Peyer's patch (tissue), 4 donors: ENCODE measurements around the gene MLST8. TPM values are rescaled to one million over a fixed set of nuclear protein-coding genes. Genes with fewer than 3 reads are reported as not detected.

Experiments
- DNase-seq, 3 donors: peaks; one replicate each; pipeline ENCODE4 v3.0.0-alpha.2; 2017 to 2019
- H3K27ac ChIP-seq, 4 donors: fragments of 200-600 bp; sonication (generic); one replicate each; pipeline ENCODE4 v1.5.1; 2016 to 2019
- H3K27me3 ChIP-seq, 2 donors: fragments of 200-600 bp; sonication (generic); one replicate each; pipeline ENCODE4 v1.5.1; 2019
- H3K36me3 ChIP-seq, 3 donors: fragments of 200-600 bp; sonication (generic); one replicate each; pipeline ENCODE4 v1.5.1; 2016 to 2019
- H3K4me1 ChIP-seq, 4 donors: fragments of 200-600 bp; sonication (generic); one replicate each; pipeline ENCODE4 v1.5.1; 2016 to 2019
- H3K4me3 ChIP-seq, 4 donors: fragments of 200-600 bp; sonication (generic); 1 replicate in 3 of 4; 2 replicates in 1 of 4; pipeline ENCODE4 v1.5.1; 2016 to 2019; ENCODE audit warnings: mild to moderate bottlenecking in 1 of 4
- H3K9me3 ChIP-seq, 4 donors: fragments of 200-600 bp; sonication (generic); one replicate each; pipeline ENCODE4 v1.5.1; 2016 to 2019; ENCODE audit warnings: mild to moderate bottlenecking in 1 of 4
- CTCF ChIP-seq, 6 experiments: fragments of 450-650 bp in 4 of 6; fragments of 200-600 bp in 2 of 6; sonication (generic) in 1 of 6; IDR thresholded peaks; one replicate each; pipeline ENCODE4 v1.5.1; 2017 to 2019; ENCODE audit warnings: antibody characterized with exemption in 6 of 6, mild to moderate bottlenecking in 3 of 6, moderate library complexity in 1 of 6
- POLR2A ChIP-seq, 2 donors: fragments of 450-650 bp; IDR thresholded peaks; one replicate each; pipeline ENCODE4 v1.5.1; 2017; ENCODE audit warnings: antibody characterized with exemption in 2 of 2, mild to moderate bottlenecking in 2 of 2, moderate library complexity in 2 of 2
- total RNA-seq, 4 donors: library from RNA; depleted of rRNA; stranded (reverse); fragments of >200 nt; gene quantifications; one replicate each; pipeline ENCODE4 v1.1.0, GENCODE V29; 2016

MLST8 gene
- total RNA-seq, 4 donors from 2014 or later = 45.7 to 95.7 (median 69.4) TPM

DNA sequence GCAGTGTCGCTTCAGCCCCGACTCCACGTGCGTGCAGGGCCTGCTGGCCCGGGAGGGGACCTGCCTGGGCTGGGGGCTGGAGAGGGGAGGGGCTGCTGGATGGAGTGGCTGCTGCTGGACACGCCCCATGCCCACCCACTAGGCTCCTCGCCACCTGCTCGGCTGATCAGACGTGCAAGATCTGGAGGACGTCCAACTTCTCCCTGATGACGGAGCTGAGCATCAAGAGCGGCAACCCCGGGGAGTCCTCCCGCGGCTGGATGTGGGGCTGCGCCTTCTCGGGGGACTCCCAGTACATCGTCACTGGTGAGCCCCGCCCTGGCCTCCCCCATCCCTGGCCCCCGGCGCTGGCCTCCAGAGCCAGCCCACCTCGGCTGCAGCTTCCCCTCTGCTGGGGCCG is 3.1 kb downstream of the MLST8 start:
- Histone ChIP-seq H3K4me3 (no peak overlapping the region), H3K27me3 (no peaks in the 10 kb centered on the region), H3K27ac (no peak overlapping the region), H3K36me3 (peaks cover 0 to 36% (median 0%) of the 10 kb centered on the region in 3 donors), H3K9me3 (no peaks in the 10 kb centered on the region), H3K4me1 (peaks cover 0 to 30% (median 6%) of the 10 kb centered on the region in 4 donors)
- no peak for TF ChIP-seq CTCF (IDR thresholded peaks at IDR 0.05)
- TF ChIP-seq POLR2A (IDR thresholded peaks at IDR 0.05) = no peak
- no peak for DNase-seq

GRCh38 chr16:2208772-2209171 is 3.5 kb downstream of the MLST8 start:
- H3K36me3 ChIP-seq = peaks cover 0 to 36% (median 0%) of the 10 kb centered on the region in 3 donors
- DNase-seq = no peak
- no peak overlapping the region for H3K4me3 ChIP-seq

DNA sequence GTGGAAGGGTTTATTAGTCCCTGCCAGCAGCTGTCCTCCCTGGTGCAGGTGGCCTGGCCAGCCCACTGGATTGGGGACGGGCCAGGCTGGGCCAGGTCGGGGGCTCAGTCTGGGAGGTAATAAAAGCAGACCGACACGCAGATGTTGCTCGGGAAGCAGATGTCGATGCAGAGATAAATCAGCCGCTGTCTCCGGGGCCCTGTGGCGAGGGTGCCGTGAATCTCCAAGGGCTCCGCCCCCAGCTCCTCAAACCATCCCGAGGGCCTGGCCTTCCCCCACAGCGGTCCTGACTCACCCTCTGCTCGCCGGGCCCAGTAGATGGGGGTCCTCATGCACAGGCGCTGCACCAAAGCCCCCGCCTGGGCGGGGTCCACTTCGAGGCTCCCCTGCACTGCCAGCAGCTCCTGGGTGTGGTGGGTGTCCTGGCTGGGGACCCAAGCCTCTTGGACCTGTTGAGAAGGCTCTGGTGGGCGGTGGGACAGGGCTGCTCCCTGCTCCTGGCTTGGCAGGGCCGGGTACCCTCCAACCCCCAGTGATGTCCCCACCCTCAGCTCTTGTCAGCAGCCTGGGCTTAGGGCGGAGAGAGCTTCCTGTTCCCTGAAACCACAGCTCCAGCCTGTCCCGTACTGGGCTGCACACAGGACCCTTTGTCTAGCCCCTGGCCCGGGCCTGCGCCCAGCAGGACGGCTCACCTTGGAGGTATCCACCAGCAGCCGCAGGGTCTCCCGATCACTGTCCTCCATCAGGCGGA is 4.2 kb downstream of the MLST8 start:
- H3K36me3 ChIP-seq = peaks cover 0 to 36% (median 0%) of the 10 kb centered on the region in 3 donors

More at GRCh38 chr16:2208772-2209171, 3.5 kb downstream of the MLST8 start:
- Histone ChIP-seq H3K27ac (no peak overlapping the region), H3K27me3 (no peaks in the 10 kb centered on the region), H3K4me1 (peaks cover 0 to 35% (median 7%) of the 10 kb centered on the region in 4 donors), H3K9me3 (no peaks in the 10 kb centered on the region)
- TF ChIP-seq CTCF (IDR thresholded peaks at IDR 0.05) (no peak), POLR2A (IDR thresholded peaks at IDR 0.05) (no peak)

DNA sequence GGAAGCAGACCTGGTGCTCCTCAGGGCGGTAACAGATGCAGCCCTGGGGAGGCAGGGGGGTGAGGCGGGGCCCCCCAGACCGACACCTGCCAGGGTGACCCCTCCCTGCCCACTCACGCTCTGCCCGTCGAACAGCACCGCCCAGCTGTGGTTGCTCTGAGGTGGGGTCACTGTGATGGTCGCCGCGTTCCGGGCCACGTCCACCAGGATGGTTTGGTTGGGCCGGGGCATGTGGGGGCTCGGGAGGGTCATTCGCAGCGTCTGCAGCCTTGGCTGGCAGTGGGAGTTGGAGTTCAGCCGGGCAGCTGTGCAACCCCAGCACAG is 4.7 kb downstream of the MLST8 start:
- H3K27ac ChIP-seq = no peak overlapping the region
- TF ChIP-seq CTCF (IDR thresholded peaks at IDR 0.05) (no peak), POLR2A (IDR thresholded peaks at IDR 0.05) (no peak)
- no peak overlapping the region for H3K4me3 ChIP-seq
- H3K4me1 ChIP-seq = peaks cover 0 to 33% (median 9%) of the 10 kb centered on the region in 4 donors
- no peak for DNase-seq
- no peaks in the 10 kb centered on the region for H3K27me3 ChIP-seq
- H3K9me3 ChIP-seq = no peaks in the 10 kb centered on the region
- H3K36me3 ChIP-seq = peaks cover 0 to 36% (median 0%) of the 10 kb centered on the region in 3 donors

More for the DNA sequence above, 4.2 kb downstream of the MLST8 start:
- no peak for DNase-seq
- Histone ChIP-seq H3K4me3 (no peak overlapping the region), H3K27me3 (no peaks in the 10 kb centered on the region), H3K4me1 (peaks cover 0 to 37% (median 9%) of the 10 kb centered on the region in 4 donors), H3K27ac (no peak overlapping the region), H3K9me3 (no peaks in the 10 kb centered on the region)
- TF ChIP-seq POLR2A (IDR thresholded peaks at IDR 0.05) = no peak
- TF ChIP-seq CTCF (IDR thresholded peaks at IDR 0.05) = no peak

DNA sequence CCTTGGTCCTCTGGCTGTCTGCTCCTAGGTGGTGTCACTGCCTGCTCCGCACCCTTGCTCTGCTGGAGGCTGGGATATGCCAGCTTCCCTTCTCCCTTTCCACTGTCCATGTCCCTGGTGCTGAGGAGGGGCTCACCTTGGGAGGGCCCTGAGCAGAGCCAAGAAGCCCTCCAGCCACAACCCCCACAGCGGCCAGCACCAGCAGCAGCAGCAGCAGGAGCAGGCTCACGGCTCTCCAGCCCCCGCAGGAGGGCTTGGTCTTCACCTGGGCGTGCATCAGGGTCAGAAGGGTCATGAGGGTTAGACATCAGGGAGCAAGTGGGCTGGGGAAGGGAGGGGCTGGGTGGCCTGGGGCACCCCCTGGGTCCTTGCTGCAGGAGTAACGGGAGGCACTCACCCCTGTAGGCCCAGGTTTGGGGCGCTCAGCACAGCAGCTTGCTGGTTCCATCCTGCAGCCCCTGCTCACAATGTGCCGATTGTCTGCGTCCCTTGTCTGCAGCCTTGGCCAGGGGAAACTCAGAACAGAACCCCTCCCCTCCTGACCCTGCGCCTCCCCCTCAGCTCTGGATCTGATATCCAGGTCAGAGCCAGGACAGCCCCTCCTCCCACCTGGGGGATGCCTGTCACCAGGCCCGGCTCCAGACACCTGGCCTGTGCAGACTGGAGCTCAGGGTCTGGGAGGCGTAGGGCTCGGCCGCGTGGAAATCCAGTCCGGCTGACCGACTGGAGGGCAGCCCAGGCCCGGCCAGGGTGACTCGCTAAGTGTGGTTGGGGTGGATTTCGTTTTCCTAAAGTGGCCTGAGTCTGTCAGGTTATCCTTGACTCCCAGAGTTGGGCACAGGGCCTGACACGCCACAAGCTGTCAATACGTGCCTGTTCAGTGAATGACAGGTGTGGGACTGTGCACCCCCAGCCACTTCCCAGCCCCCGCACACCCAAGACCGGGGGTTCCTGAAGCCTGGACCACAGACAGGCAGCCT is 5.4 kb downstream of the MLST8 start, which contains the start of gene BRICD5:
Gene BRICD5, minus strand, starts transcription at position 478 of the 980 bp plus-strand sequence. Its CDS starts 30 bp downstream, at position 448.
- H3K27me3 ChIP-seq = no peaks in the 10 kb centered on the region
- peaks cover 0 to 33% (median 9%) of the 10 kb centered on the region in 4 donors for H3K4me1 ChIP-seq
- no peak for TF ChIP-seq POLR2A (IDR thresholded peaks at IDR 0.05)
- TF ChIP-seq CTCF (IDR thresholded peaks at IDR 0.05) = no peak
- no peak within 1 kb of the TSS for H3K4me3 ChIP-seq
- no peaks in the 10 kb centered on the region for H3K9me3 ChIP-seq
- H3K36me3 ChIP-seq = peaks cover 0 to 36% (median 0%) of the 10 kb centered on the region in 3 donors
- DNase-seq = no peak
- peak within 1 kb of the TSS in 1 of 4 donors; percentile 87 for H3K27ac ChIP-seq
